ENCODE measurements around the gene DDX25.
"Not testable (repeated sequence)": the region's sequence is repeated elsewhere in the genome, so short reads cannot be mapped to it uniquely, and the experiment has no call there.

Gene DDX25

GRCh38 chr11:125903711-125904659 lies at the start of gene DDX25:
Gene DDX25, plus strand, starts transcription at chr11:125904508. Its CDS starts 10 bp downstream, at chr11:125904518.
- peak; percentile 17 for DNase-seq (ENCODE audit: low read depth)

- not testable (repeated sequence) for DNase-seq (ENCODE audit: low read depth)
These were observed 46.6 kb upstream of the DDX25 start for GRCh38 chr11:125857670-125858069.

- not testable (repeated sequence) for DNase-seq (ENCODE audit: low read depth)
These were observed 41.5 kb upstream of the DDX25 start for GRCh38 chr11:125862786-125863185.

GRCh38 chr11:125865354-125865753 lies 39.0 kb upstream of the DDX25 start:
- not testable (repeated sequence) for DNase-seq (ENCODE audit: low read depth)

- no peak for DNase-seq (ENCODE audit: low read depth)
These were observed 34.8 kb upstream of the DDX25 start for GRCh38 chr11:125869521-125869920.

- peak; percentile 20 for DNase-seq (ENCODE audit: low read depth)
These were observed 32.7 kb upstream of the DDX25 start for GRCh38 chr11:125871391-125872137.

- no peak for DNase-seq (ENCODE audit: low read depth)
These were observed 32.2 kb upstream of the DDX25 start for GRCh38 chr11:125872138-125872491.

GRCh38 chr11:125873881-125874555 lies 30.3 kb upstream of the DDX25 start:
- no peak for DNase-seq (ENCODE audit: low read depth)

GRCh38 chr11:125874556-125875124 lies 29.7 kb upstream of the DDX25 start:
- DNase-seq (ENCODE audit: low read depth), result peak; percentile 16

- no peak for DNase-seq (ENCODE audit: low read depth)
These were observed 23.0 kb upstream of the DDX25 start for GRCh38 chr11:125881291-125881690.

- no peak for DNase-seq (ENCODE audit: low read depth)
These were observed 20.9 kb upstream of the DDX25 start for GRCh38 chr11:125883375-125883774.

- DNase-seq (ENCODE audit: low read depth), result no peak
These were observed 17.3 kb upstream of the DDX25 start for GRCh38 chr11:125886997-125887372.

GRCh38 chr11:125887373-125888324 lies 16.7 kb upstream of the DDX25 start, which contains the start of gene HYLS1:
Gene HYLS1, plus strand, starts transcription at chr11:125887668. Its CDS starts 11,701 bp downstream, at chr11:125899369.
- peak; percentile 97 for DNase-seq (ENCODE audit: low read depth)

GRCh38 chr11:125890447-125891100 lies 13.7 kb upstream of the DDX25 start:
- DNase-seq (ENCODE audit: low read depth), result no peak

GRCh38 chr11:125892071-125892470 lies 12.2 kb upstream of the DDX25 start:
- DNase-seq (ENCODE audit: low read depth), result no peak

- no peak for DNase-seq (ENCODE audit: low read depth)
These were observed 11.3 kb upstream of the DDX25 start for GRCh38 chr11:125892994-125893393.

GRCh38 chr11:125901872-125902271 lies 2.4 kb upstream of the DDX25 start:
- no peak for DNase-seq (ENCODE audit: low read depth)

GRCh38 chr11:125902277-125902926 lies 1.9 kb upstream of the DDX25 start:
- no peak for DNase-seq (ENCODE audit: low read depth)

GRCh38 chr11:125902927-125903710 lies 1.2 kb upstream of the DDX25 start, which contains the start of gene PUS3:
Gene PUS3, minus strand, starts transcription at chr11:125903206. Its CDS starts 6,922 bp downstream, at chr11:125896284.
- peak; percentile 85 for DNase-seq (ENCODE audit: low read depth)
